ENCODE data around the gene DYNC1I1.

The DYNC1I1 gene

DNA sequence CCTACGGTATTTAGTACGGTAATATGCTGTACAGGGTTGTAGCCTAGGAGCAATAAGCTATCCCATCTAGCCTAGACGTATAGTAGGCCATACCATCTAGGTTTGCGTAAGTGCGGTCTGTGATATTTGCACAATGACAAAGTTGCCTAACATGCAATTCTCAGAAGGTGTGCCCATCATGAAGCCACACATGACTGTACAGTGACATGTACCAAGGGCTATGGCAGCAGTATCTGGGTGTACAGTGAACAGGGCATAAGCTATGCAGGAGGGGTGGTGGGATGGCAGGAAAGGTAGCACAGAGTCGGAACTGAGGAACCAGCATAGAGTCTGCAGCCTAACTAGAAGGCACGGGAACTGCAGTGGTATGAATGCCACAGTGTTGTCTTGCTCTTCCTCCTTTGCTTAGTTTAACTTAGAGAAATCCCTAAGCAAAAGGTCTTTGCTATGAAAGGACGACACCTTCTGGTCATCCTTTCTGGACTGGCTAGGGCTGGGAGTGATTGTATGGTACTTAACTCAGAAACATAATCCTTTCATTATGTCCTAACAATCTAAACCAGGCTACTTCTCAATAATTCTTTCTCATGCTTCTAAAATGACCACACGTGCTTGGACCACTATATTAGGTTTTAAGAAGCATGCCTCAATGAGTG is 93.5 kb downstream of the DYNC1I1 start:
- DNase-seq: no peak

DNA sequence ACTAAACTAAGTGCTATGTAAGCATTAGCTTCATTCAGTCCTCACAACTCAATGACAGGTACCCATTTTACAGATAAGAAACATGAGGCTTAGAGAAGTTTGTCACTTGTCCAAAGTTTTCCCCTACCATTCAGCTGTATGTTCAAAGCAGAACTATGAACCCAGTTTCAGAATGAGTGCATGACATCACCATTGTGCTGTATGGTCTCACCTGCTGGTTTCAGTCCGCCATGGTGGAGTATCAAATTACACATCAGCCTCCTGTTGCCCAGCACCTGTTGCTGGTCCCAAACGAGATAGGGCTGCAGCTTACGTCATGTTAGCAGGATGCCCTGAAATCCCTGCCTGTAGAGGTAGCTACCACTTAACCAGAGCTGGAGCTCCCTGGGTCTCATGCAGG is 95.0 kb downstream of the DYNC1I1 start:
- DNase-seq: no peak

- DNase-seq: no peak
Observed at GRCh38 chr7:95871075-95871848, 98.9 kb downstream of the DYNC1I1 start.

DNA sequence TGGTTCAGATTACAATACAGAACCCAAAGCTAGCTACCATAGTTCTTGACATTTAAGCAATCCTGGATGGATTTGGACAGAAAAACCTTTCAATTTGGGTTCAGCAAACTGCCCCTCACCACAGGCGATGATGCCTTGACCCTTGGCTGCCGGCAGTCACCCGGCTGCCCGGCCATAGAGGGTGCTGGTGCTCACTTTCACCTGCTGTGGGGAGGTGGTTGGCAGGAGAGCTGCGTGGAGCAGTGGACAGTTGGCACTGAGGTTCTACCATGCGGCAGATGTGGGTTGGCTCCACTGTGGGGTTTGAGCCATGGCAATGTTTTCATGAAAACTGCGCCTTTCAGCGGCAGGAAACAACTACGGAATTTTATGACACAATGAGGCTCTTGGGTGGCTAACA is 99.5 kb downstream of the DYNC1I1 start:
- no peak for DNase-seq

DNA sequence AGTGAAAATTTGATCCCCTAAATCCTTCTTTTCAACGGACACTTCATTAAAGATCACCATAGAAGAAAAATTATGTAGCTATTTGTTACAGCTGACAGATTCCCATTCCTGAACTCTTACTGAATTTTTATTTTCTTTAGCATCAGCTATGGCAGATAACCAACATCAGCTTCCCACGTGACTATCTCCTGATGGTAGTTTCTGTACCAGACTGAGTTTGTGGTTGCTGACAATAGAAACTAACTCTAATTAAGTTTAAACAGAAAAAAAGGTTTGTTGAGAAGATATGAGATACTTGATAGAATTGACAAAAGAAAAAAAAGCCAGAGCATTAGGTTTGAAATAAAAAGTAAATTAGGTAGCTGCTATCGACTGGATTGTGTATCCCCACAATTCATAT is 101.8 kb downstream of the DYNC1I1 start:
- DNase-seq: no peak

DNA sequence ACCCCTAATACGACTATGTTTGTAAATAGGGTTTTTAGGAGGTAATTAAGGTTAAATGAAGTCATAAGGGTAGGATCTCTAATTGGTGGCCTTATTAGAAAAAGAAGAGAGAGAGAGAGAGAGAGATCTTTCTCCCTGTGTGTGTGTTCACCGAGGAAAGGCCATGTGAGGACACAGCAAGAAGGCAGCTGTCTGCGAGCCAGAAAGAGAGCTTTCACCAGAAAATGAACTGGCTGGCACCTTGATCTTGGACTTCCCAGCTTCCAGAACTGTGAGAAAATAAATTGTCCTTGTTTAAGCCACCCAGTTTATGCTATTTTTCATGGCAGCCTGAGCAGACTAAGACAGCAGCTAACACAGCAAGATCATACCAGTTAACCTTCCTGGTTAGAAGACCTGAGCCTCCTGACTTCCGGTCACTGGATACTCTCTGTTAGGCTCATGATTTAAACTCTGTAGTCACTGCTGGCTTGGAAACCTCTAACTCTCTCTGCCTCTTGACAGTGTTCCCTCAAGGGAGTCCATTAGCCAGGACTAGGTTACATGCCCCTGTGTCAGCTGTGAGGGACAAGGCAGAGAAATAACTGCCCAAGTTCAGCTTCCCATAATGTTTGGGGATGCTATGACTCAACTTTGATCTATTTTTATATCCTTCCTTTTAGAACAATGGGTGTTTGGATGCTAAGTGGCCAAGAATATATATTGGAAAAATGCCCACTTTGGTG is 102.3 kb downstream of the DYNC1I1 start:
- DNase-seq: no peak

GRCh38 chr7:95875519-95875918 is 103.2 kb downstream of the DYNC1I1 start:
- DNase-seq: no peak

DNA sequence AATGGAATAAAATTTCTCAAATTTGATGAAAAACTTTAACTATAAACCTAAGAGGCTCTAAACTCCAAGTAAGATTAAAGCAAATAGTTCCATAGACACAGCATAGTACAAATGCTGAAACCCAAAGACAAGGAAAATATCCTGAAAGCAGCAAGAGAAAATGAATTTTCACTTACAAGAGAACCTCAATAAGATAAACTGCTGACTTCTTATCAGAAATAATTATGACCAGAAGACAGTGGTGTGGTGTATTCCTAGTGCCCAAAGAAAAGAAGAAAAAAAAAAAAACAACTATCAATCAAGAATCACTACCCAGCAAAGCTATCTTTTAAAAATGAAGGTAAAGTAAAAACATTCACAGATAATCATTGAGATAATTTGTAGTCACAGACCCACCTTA is 106.3 kb downstream of the DYNC1I1 start:
- no peak for DNase-seq

- no peak for DNase-seq
Observed at GRCh38 chr7:95881597-95881996, 109.2 kb downstream of the DYNC1I1 start.

- DNase-seq: no peak
Observed at GRCh38 chr7:95883217-95883616, 110.9 kb downstream of the DYNC1I1 start.

DNA sequence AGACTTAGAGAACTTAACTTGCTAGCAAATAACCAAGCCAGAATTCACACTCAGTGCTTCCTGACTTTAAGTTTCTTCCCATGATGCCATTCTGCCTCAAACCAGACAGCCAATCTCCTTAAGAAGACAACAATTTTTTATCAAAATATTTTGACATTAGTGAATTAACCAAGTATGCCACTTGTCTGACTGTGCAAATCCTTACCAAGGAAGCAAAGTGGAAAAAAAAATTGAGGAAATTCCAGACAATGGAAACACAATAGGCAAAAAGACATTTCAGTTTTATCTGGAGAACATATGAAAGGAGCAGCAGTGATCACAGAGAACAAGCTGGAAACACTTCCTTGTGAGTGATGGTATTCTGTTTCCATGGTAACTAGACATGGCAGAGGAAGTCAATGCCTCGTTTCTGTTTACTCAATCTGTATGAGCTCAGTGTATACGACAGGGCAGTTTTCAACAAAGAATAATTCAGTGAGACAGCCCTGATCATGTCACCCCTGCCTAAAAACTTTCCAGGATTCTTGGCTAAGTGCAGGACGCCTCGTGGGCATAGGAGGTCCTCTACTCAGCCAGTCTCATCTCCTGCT is 114.2 kb downstream of the DYNC1I1 start:
- DNase-seq: no peak

DNA sequence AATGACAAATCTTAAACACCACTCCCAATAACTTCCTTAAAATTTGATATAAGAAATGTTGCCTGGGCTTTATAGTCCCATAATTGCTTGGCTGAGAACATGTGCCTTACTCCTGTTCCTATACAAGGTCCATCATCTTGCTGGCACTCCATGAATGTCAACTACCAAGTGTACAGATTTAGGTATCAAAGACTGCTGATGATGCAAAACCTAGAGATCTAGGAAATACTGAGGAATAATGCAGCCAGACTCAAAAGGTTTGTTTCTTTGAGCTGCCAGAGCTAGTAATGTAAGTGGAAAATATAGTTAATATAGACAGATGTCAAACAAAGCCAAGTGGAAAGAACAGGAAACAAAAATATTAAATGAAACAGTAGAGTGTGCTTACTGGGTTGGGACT is 121.1 kb downstream of the DYNC1I1 start:
- DNase-seq: no peak

GRCh38 chr7:95897557-95898251 is 125.3 kb downstream of the DYNC1I1 start:
- no peak for DNase-seq

- no peak for DNase-seq
Observed at GRCh38 chr7:95899919-95900513, 127.7 kb downstream of the DYNC1I1 start.

DNA sequence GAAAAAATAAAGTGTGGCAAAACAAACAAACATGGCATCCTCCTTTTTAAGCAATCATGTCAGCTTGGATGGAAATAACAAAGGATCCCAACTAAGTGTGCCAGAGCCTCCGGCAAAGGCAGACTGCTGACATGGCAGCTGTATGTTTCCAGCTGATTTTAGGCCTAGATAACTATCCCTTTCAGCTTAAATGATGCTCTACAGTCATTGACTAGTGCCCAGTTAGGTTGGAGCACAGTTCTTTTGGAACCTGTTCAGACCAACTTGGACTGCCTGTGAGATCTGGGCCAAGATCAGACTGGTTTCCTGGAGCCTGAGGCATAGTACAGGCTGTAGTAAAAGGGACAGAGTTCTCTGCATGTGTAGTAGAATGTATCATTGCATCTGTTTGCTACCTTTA is 128.7 kb downstream of the DYNC1I1 start:
- DNase-seq: no peak

DNA sequence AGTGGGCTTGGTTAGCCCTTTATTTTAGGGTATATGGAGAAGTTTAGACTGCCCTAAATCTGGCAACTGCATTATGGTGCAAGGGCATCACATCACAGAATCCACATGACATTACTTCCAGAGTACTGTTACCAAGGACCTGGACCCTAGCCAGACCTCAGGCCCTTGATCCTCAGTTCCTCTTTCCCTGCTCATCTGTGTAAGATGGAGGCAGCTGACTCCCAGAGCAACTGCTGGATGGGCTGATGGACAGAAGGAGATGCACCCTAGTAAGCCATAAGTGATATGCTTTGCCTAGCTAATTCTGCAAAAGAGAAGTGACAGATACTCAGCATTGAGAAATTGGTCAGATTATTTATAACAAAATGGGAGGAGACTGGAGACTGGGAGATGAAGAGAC is 131.7 kb downstream of the DYNC1I1 start:
- DNase-seq: no peak

DNA sequence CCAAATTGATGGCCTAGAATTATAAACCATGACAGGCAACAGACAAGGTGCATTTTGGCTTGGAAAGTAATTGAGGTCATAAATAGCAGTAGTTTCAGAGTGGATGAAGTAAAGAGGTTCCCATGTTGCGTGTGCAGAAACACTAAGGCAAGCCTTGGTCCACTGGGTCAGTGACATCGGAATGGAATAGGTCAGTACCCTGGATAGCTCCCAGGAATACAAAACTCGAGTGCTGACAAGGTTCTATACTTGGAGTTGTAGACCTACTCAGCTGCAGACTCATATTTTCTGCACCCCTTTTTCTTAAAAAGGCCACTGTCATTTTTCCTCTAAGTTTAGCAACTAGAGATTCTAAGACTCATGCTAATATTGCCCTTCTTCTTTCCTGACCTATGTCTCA is 132.8 kb downstream of the DYNC1I1 start:
- DNase-seq: no peak

GRCh38 chr7:95906851-95907250 is 134.5 kb downstream of the DYNC1I1 start:
- DNase-seq: no peak

DNA sequence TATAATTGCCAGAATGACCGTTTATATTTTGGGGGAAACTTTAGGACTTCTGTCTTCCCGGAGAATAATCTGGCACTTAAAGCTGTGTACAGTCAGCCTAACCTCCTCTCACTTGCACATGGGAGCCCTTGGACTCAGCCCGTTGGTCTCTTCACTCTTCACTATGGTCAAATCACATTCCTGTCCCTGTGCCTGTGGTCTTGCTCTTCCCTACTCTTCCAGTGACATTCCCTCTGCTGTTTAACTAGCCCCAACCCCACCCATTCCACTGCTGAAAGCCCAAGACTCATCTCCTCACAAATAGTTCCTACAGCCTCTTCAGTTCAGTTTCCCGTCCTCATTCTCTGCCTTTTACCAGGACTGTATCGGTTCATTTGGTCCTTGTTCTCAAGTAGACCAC is 135.0 kb downstream of the DYNC1I1 start:
- no peak for DNase-seq

- no peak for DNase-seq
Observed at GRCh38 chr7:95908499-95908898, 136.1 kb downstream of the DYNC1I1 start.

- no peak for DNase-seq
Observed at GRCh38 chr7:95910341-95910740, 138.0 kb downstream of the DYNC1I1 start.

DNA sequence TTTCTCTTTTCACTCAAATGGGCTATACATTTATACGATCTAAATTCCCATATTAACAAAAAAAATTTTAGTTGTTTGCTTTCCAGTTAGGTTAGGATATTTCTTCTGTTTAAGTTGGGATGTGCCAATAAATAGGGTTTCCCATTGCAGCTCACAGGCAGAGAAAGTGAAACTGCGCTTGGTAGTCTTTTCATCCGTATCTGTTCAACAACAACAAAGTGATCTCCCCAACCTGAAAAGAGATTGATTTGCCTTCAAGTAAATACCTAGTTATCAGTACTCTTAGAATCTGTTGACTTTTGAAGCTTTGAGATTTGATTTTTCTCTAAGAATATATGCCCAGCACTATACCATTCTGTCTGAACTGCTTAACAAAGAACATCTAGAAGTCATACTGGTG is 143.4 kb downstream of the DYNC1I1 start:
- DNase-seq: no peak

All from CD4-positive, alpha-beta T cell treated with Interleukin-10 for 1 hour (primary cell).